ENCODE measurements around the gene ASAP2.

DNA sequence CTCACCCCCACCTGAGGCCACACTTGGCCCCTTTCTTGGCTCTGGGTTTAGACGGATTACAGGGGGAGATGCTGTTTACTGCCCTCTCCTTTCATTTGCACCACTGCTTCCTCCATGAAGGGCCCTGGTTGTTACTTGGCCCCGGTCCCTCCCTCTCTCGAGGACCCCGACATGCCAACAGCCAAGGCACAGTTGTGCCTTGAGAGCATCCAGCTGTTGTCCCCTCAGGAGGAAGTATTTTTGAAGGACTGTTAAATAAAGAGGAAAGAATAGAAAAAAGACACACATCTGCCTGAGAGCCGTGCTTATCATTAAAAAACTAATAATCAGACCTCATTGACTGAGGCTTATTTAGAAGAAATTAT lies 172.8 kb downstream of the ASAP2 start:
- TF ChIP-seq, protein P1, sequence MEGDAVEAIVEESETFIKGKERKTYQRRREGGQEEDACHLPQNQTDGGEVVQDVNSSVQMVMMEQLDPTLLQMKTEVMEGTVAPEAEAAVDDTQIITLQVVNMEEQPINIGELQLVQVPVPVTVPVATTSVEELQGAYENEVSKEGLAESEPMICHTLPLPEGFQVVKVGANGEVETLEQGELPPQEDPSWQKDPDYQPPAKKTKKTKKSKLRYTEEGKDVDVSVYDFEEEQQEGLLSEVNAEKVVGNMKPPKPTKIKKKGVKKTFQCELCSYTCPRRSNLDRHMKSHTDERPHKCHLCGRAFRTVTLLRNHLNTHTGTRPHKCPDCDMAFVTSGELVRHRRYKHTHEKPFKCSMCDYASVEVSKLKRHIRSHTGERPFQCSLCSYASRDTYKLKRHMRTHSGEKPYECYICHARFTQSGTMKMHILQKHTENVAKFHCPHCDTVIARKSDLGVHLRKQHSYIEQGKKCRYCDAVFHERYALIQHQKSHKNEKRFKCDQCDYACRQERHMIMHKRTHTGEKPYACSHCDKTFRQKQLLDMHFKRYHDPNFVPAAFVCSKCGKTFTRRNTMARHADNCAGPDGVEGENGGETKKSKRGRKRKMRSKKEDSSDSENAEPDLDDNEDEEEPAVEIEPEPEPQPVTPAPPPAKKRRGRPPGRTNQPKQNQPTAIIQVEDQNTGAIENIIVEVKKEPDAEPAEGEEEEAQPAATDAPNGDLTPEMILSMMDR (IDR thresholded peaks at IDR 0.05; ENCODE audit: poor library complexity, severe bottlenecking): no peak
- TF ChIP-seq, protein P2, sequence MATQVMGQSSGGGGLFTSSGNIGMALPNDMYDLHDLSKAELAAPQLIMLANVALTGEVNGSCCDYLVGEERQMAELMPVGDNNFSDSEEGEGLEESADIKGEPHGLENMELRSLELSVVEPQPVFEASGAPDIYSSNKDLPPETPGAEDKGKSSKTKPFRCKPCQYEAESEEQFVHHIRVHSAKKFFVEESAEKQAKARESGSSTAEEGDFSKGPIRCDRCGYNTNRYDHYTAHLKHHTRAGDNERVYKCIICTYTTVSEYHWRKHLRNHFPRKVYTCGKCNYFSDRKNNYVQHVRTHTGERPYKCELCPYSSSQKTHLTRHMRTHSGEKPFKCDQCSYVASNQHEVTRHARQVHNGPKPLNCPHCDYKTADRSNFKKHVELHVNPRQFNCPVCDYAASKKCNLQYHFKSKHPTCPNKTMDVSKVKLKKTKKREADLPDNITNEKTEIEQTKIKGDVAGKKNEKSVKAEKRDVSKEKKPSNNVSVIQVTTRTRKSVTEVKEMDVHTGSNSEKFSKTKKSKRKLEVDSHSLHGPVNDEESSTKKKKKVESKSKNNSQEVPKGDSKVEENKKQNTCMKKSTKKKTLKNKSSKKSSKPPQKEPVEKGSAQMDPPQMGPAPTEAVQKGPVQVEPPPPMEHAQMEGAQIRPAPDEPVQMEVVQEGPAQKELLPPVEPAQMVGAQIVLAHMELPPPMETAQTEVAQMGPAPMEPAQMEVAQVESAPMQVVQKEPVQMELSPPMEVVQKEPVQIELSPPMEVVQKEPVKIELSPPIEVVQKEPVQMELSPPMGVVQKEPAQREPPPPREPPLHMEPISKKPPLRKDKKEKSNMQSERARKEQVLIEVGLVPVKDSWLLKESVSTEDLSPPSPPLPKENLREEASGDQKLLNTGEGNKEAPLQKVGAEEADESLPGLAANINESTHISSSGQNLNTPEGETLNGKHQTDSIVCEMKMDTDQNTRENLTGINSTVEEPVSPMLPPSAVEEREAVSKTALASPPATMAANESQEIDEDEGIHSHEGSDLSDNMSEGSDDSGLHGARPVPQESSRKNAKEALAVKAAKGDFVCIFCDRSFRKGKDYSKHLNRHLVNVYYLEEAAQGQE (IDR thresholded peaks at IDR 0.05; ENCODE audit: borderline replicate concordance): no peak
- TF ChIP-seq POLR2AphosphoS5 (IDR thresholded peaks at IDR 0.05): no peak
- TF ChIP-seq EZH2 (IDR thresholded peaks at IDR 0.05; ENCODE audit: borderline replicate concordance, insufficient read depth, low read length, poor library complexity, severe bottlenecking): no peak
- TF ChIP-seq SMC3 (conservative IDR thresholded peaks at IDR 0.05; ENCODE audit: poor library complexity): no peak
- no peak for TF ChIP-seq EP300 (conservative IDR thresholded peaks at IDR 0.05; ENCODE audit: poor library complexity, severe bottlenecking)
- TF ChIP-seq RAD21 (conservative IDR thresholded peaks at IDR 0.05): no peak
